ENCODE data around the gene PNPLA4.

PNPLA4 gene

GRCh38 chrX:7960246-7960645 lies 33.0 kb upstream of the PNPLA4 start:
- no peak overlapping the region for H3K18ac ChIP-seq (ENCODE audit: low read length)
- H3K79me1 ChIP-seq (ENCODE audit: low read length): no peaks in the 10 kb centered on the region
- no peak overlapping the region for H3K4me3 ChIP-seq (ENCODE audit: low read depth, low read length)
- DNase-seq: no peak
- H3K4me1 ChIP-seq (ENCODE audit: control insufficient read depth in 1 of 2, insufficient read depth in 2 of 2, low read length in 2 of 2): no peaks in the 10 kb centered on the region
- H3K9ac ChIP-seq (ENCODE audit: low read length): no peak overlapping the region
- WGBS (ENCODE audit: extremely low coverage, insufficient coverage, insufficient read length): no CpG with 5 or more reads among the region's 1 CpG
- H2BK5ac ChIP-seq (ENCODE audit: low read depth, low read length, poor library complexity): no peak overlapping the region
- H3K4ac ChIP-seq (ENCODE audit: low read depth, low read length): no peak overlapping the region
- H3K9me3 ChIP-seq (ENCODE audit: insufficient read depth, low read depth, low read length): no peaks in the 10 kb centered on the region
- no peak overlapping the region for H2AK5ac ChIP-seq (ENCODE audit: low read length)
- H3K23ac ChIP-seq (ENCODE audit: low read length): no peak overlapping the region
- no peaks in the 10 kb centered on the region for H3K27me3 ChIP-seq (ENCODE audit: insufficient read depth, low read length)
- no peak overlapping the region for H3K27ac ChIP-seq (ENCODE audit: low read depth, low read length)
- H4K12ac ChIP-seq (ENCODE audit: low read depth, low read length): no peak overlapping the region
- H2BK120ac ChIP-seq (ENCODE audit: insufficient read depth, low read length, poor library complexity): no peak overlapping the region
- H2BK12ac ChIP-seq (ENCODE audit: low read length): no peak overlapping the region
- no peak overlapping the region for H4K8ac ChIP-seq (ENCODE audit: low read depth, low read length)
- no peak overlapping the region for H3K14ac ChIP-seq (ENCODE audit: low read length)
- no peaks in the 10 kb centered on the region for H3K36me3 ChIP-seq (ENCODE audit: control insufficient read depth in 1 of 2, insufficient read depth in 2 of 2, low read length in 2 of 2)
- no peaks in the 10 kb centered on the region for H3K79me2 ChIP-seq (ENCODE audit: control insufficient read depth, insufficient read depth, low read length, poor library complexity)
- no peak overlapping the region for H2AFZ ChIP-seq (ENCODE audit: insufficient read depth, low read length, poor library complexity)
- H4K91ac ChIP-seq (ENCODE audit: low read depth, low read length): no peak overlapping the region
- H3K4me2 ChIP-seq (ENCODE audit: low read length): no peak overlapping the region

DNA sequence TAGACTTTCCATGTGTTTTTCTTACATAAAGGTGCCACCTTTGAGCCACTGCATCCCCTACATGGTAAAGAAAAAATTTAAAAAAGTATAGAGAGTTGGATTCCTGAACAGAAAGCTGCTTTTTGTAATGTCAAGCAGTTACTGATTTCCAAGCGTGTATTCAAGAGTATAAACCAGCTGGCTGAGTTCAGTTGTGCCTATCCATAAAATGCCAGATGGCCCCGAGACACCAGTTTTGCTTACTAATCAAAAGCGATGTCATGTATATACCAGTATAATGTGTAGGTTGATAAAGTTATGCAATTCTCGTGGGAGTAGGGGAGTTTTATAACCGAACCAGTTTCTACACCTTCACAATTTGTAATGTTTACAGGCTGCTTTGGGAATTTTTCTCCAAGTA lies 26.2 kb upstream of the PNPLA4 start:
- H4K12ac ChIP-seq (ENCODE audit: low read depth, low read length): no peak overlapping the region
- no peaks in the 10 kb centered on the region for H3K36me3 ChIP-seq (ENCODE audit: control insufficient read depth in 1 of 2, insufficient read depth in 2 of 2, low read length in 2 of 2)
- no peak overlapping the region for H3K4me2 ChIP-seq (ENCODE audit: low read length)
- no peak overlapping the region for H3K4ac ChIP-seq (ENCODE audit: low read depth, low read length)
- H3K4me1 ChIP-seq (ENCODE audit: control insufficient read depth in 1 of 2, insufficient read depth in 2 of 2, low read length in 2 of 2): no peaks in the 10 kb centered on the region
- H3K27me3 ChIP-seq (ENCODE audit: insufficient read depth, low read length): no peaks in the 10 kb centered on the region
- WGBS (ENCODE audit: extremely low coverage, insufficient coverage, insufficient read length): no CpG with 5 or more reads among the region's 5 CpGs
- no peak overlapping the region for H3K4me3 ChIP-seq (ENCODE audit: low read depth, low read length)
- H2AFZ ChIP-seq (ENCODE audit: insufficient read depth, low read length, poor library complexity): no peak overlapping the region
- H3K23ac ChIP-seq (ENCODE audit: low read length): no peak overlapping the region
- no peak overlapping the region for H2BK12ac ChIP-seq (ENCODE audit: low read length)
- no peak overlapping the region for H2AK5ac ChIP-seq (ENCODE audit: low read length)
- H3K14ac ChIP-seq (ENCODE audit: low read length): no peak overlapping the region
- no peaks in the 10 kb centered on the region for H3K79me2 ChIP-seq (ENCODE audit: control insufficient read depth, insufficient read depth, low read length, poor library complexity)
- no peak overlapping the region for H3K18ac ChIP-seq (ENCODE audit: low read length)
- no peaks in the 10 kb centered on the region for H3K9me3 ChIP-seq (ENCODE audit: insufficient read depth, low read depth, low read length)
- no peaks in the 10 kb centered on the region for H3K79me1 ChIP-seq (ENCODE audit: low read length)
- no peak overlapping the region for H4K91ac ChIP-seq (ENCODE audit: low read depth, low read length)
- no peak overlapping the region for H3K27ac ChIP-seq (ENCODE audit: low read depth, low read length)
- no peak overlapping the region for H3K9ac ChIP-seq (ENCODE audit: low read length)
- H2BK5ac ChIP-seq (ENCODE audit: low read depth, low read length, poor library complexity): no peak overlapping the region
- no peak overlapping the region for H2BK120ac ChIP-seq (ENCODE audit: insufficient read depth, low read length, poor library complexity)
- no peak for DNase-seq
- no peak overlapping the region for H4K8ac ChIP-seq (ENCODE audit: low read depth, low read length)

GRCh38 chrX:7950865-7951264 lies 23.7 kb upstream of the PNPLA4 start:
- Histone ChIP-seq H3K36me3 (ENCODE audit: control insufficient read depth in 1 of 2, insufficient read depth in 2 of 2, low read length in 2 of 2) (no peaks in the 10 kb centered on the region), H3K4me3 (ENCODE audit: low read depth, low read length) (no peak overlapping the region), H4K12ac (ENCODE audit: low read depth, low read length) (no peak overlapping the region), H3K27me3 (ENCODE audit: insufficient read depth, low read length) (no peaks in the 10 kb centered on the region), H3K9ac (ENCODE audit: low read length) (no peak overlapping the region), H3K79me1 (ENCODE audit: low read length) (no peaks in the 10 kb centered on the region), H3K9me3 (ENCODE audit: insufficient read depth, low read depth, low read length) (no peaks in the 10 kb centered on the region), H3K4ac (ENCODE audit: low read depth, low read length) (no peak overlapping the region), H4K91ac (ENCODE audit: low read depth, low read length) (no peak overlapping the region), H2BK12ac (ENCODE audit: low read length) (no peak overlapping the region), H2AFZ (ENCODE audit: insufficient read depth, low read length, poor library complexity) (no peak overlapping the region), H2AK5ac (ENCODE audit: low read length) (no peak overlapping the region), H3K14ac (ENCODE audit: low read length) (no peak overlapping the region), H2BK5ac (ENCODE audit: low read depth, low read length, poor library complexity) (no peak overlapping the region), H3K23ac (ENCODE audit: low read length) (no peak overlapping the region), H3K79me2 (ENCODE audit: control insufficient read depth, insufficient read depth, low read length, poor library complexity) (no peaks in the 10 kb centered on the region), H3K4me1 (ENCODE audit: control insufficient read depth in 1 of 2, insufficient read depth in 2 of 2, low read length in 2 of 2) (no peaks in the 10 kb centered on the region), H3K18ac (ENCODE audit: low read length) (no peak overlapping the region), H2BK120ac (ENCODE audit: insufficient read depth, low read length, poor library complexity) (no peak overlapping the region), H3K27ac (ENCODE audit: low read depth, low read length) (no peak overlapping the region), H3K4me2 (ENCODE audit: low read length) (no peak overlapping the region), H4K8ac (ENCODE audit: low read depth, low read length) (no peak overlapping the region)
- no peak for DNase-seq
- WGBS (ENCODE audit: extremely low coverage, insufficient coverage, insufficient read length): no CpG with 5 or more reads among the region's 2 CpGs

DNA sequence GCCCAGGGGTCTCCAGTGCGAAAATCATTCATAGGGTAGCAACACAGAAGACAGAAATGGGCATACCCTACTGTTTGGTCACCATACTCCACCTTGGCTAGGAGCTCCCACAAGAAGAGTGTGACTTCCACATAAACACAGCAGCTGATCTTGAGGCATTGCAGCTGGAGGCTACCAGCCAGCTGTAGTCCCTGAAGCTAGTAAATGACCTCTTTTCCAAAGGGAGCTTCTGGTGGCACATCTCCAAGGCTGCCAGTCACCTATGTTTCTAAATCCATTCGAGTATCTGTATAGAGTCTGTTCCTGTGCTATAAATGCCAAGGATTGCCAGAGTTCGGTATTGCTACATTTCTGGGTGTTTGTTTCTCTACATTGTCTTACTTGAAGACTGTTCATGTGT lies 21.3 kb upstream of the PNPLA4 start:
- H3K9me3 ChIP-seq (ENCODE audit: insufficient read depth, low read depth, low read length): no peaks in the 10 kb centered on the region
- H3K36me3 ChIP-seq (ENCODE audit: control insufficient read depth in 1 of 2, insufficient read depth in 2 of 2, low read length in 2 of 2): no peaks in the 10 kb centered on the region
- no peaks in the 10 kb centered on the region for H3K27me3 ChIP-seq (ENCODE audit: insufficient read depth, low read length)
- no peak overlapping the region for H2BK12ac ChIP-seq (ENCODE audit: low read length)
- H4K12ac ChIP-seq (ENCODE audit: low read depth, low read length): no peak overlapping the region
- no peaks in the 10 kb centered on the region for H3K79me1 ChIP-seq (ENCODE audit: low read length)
- no peak overlapping the region for H3K23ac ChIP-seq (ENCODE audit: low read length)
- H2BK5ac ChIP-seq (ENCODE audit: low read depth, low read length, poor library complexity): no peak overlapping the region
- no peak overlapping the region for H3K14ac ChIP-seq (ENCODE audit: low read length)
- H3K4me3 ChIP-seq (ENCODE audit: low read depth, low read length): no peak overlapping the region
- H2BK120ac ChIP-seq (ENCODE audit: insufficient read depth, low read length, poor library complexity): no peak overlapping the region
- no peak overlapping the region for H2AFZ ChIP-seq (ENCODE audit: insufficient read depth, low read length, poor library complexity)
- H3K4ac ChIP-seq (ENCODE audit: low read depth, low read length): no peak overlapping the region
- H3K27ac ChIP-seq (ENCODE audit: low read depth, low read length): no peak overlapping the region
- H4K91ac ChIP-seq (ENCODE audit: low read depth, low read length): no peak overlapping the region
- no peak overlapping the region for H3K9ac ChIP-seq (ENCODE audit: low read length)
- H3K18ac ChIP-seq (ENCODE audit: low read length): no peak overlapping the region
- DNase-seq: no peak
- H3K79me2 ChIP-seq (ENCODE audit: control insufficient read depth, insufficient read depth, low read length, poor library complexity): no peaks in the 10 kb centered on the region
- no peaks in the 10 kb centered on the region for H3K4me1 ChIP-seq (ENCODE audit: control insufficient read depth in 1 of 2, insufficient read depth in 2 of 2, low read length in 2 of 2)
- WGBS (ENCODE audit: extremely low coverage, insufficient coverage, insufficient read length): no CpG with 5 or more reads among the region's 3 CpGs
- no peak overlapping the region for H3K4me2 ChIP-seq (ENCODE audit: low read length)
- H2AK5ac ChIP-seq (ENCODE audit: low read length): no peak overlapping the region
- no peak overlapping the region for H4K8ac ChIP-seq (ENCODE audit: low read depth, low read length)

Data from trophoblast cell (in vitro differentiated cells and primary cell).